NCI-H2081 treated with DMSO at 0.1 percent for 48 hours (cell line): Measurements from ENCODE around the gene STX7.
A peak's percentile ranks its signal among the peaks of the same experiment; 100 is the strongest.
"Not testable (repeated sequence)": the region's sequence is repeated elsewhere in the genome, so short reads cannot be mapped to it uniquely, and the experiment has no call there.

ENCODE experiments used
- DNase-seq: peaks from one replicate; lab custom pipeline; 2025; lab: John Stamatoyannopoulos, UW

STX7 gene, protein sequence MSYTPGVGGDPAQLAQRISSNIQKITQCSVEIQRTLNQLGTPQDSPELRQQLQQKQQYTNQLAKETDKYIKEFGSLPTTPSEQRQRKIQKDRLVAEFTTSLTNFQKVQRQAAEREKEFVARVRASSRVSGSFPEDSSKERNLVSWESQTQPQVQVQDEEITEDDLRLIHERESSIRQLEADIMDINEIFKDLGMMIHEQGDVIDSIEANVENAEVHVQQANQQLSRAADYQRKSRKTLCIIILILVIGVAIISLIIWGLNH

DNA sequence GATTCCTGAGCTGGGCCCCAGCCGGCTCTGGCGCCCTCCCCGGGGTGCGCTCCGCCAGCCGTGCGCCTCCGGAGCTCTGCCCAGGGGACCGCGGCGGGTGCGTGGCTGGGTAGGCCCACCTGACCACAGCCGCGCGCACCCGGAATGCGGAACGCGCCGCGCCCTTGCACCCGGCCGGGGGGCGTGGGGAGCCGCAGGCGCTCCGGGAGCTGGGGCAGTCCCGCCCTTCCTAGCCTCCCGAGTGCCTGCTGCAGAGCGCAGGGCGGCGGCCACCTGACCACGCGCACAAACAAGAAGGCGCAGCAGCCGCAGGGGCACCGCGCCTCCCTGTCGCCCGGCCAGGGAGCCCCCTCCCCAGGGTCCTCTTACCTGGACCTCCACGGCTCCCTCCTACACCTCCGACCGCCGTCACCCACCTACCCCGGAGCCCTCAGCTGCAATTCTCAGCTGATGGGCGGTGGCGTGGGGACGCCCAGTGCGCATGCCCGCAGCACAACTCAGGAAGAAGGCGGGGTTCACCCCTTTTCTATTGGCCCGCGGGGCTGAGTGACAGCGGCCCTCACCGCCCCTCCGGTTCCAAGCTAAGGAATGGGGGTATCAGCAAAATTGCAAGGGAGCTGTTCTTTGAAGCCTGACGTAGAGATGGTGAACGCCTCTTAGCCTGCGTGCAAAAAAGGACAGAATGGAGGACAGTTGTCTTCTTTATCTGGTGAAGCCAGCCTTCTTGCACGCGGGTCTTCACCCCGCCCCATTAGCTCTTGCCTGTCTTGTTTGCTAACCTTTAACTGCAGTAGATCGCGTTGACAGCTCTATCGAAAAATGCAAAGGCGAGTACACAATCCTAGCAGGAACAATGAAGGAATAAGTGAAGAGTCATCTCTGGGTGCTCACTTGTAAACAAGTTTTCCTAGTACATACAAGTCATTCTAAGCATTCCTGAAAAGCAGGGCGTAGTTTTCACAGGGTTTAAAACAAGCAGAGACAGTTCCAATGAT is at the start of gene STX7:
Gene STX7, minus strand, starts transcription at position 479 of the 995 bp plus-strand sequence. CDS start 9,586 bp downstream, outside the sequence.
- peak; percentile 1 for DNase-seq

DNA sequence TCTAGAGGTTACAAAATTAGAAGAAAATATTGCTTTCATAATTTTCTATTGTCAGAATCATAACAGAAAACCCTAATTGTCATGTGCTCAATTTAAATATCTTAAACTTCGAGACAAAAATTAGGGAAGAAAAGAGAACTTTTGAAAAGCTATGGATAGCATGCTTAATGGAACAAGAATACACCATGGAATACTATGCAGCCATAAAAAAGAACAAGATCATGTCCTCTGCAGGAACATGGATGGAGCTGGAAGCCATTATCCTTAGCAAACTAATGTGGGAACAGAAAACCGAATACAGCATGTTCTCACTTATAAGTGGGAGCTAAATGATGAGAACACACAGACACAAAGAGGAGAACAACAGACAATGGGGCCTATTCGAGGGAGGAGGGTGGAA is 47.2 kb upstream of the STX7 start:
- DNase-seq, result not testable (repeated sequence)

DNA sequence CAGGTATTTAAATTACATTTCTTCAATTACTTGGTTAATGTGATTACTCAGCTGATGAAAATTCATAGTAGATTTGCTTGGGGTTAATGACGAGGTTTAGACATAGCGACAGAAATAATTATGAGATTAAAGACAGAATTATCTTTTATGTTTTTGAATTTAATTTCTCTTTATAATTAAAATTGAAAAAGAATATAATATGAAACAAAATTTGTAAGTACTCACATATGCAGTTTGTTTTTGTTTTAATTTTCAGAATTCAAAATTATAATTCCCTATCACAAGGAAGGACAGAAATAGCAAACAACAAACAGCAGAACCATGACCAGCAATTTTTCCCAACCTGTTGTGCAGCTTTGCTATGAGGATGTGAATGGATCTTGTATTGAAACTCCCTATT is 39.5 kb upstream of the STX7 start, which contains the start of gene TAAR8:
Gene TAAR8, plus strand, starts transcription at position 301 of the 400 bp plus-strand sequence. Its CDS starts 21 bp downstream, at position 322.
- no peak for DNase-seq

DNA sequence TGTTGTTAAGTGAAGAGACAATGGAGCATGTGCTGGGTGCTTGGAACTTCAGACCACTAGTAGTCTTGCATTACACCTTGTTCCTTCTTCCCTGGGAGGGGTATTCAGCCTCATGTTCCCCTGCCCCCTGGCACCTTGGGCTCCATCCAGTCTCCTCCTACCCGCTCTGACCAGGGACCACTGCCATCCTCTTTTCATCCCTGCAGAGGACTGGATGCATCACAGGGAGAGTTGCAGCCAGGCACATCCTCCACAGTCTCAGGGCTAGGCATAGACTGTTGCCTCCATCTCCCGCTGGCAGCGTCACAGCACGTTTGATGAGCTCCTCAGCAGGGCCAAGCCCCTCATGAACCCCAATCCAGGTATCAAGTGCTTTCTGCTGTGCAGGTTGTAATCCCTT is 38.3 kb upstream of the STX7 start:
- no peak for DNase-seq

DNA sequence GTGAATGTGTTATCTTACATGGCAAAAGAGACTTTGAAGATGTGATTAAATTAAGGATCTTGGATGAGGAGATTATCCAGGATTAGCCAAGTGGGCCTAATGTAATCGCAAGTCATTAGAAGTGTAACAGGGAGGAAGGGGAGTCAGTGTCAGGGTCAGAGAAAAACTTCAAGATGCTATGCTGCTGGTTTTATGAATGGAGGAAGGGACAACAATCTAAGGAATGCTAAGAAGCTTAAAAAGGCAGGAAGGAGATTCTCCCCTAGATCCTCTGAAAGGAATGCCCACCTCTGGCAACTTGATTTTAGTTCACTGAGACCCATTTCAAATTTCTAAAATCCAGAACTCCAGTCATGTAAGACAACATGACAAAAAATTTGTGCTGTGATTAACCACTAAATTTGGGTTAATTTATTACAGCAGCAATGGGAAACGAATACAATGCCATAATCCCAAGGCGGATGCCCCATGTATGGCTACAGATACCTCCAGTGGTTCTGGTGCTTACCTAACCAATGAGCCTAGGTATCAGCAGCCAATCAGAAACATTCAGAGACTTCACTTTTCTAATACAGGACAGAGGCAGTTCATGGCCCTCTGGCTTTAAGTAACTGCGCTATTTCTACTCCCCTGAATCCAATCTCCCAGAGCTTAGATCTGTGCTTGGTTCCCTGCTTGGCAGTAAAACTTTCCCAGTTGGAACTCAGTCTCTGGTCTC is 36.0 kb upstream of the STX7 start:
- DNase-seq, result no peak

DNA sequence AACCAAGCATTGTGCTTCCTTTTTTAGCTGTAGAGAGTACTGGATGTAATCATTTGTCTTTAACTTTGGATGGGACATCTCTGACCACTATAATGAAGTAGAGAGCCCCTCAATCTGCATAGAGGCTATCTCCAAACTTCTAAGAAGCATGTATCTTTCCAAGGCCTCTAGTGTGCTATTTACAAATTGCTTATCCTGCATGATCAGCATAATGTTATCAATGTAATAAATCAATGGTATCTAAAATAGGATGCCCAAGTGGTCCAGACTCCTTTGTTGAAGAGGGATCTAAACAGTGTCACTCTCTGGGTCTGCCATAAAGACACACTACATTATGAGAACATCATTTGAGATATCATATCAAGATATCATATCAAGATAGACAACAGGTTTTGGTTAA is 31.9 kb upstream of the STX7 start:
- no peak for DNase-seq

DNA sequence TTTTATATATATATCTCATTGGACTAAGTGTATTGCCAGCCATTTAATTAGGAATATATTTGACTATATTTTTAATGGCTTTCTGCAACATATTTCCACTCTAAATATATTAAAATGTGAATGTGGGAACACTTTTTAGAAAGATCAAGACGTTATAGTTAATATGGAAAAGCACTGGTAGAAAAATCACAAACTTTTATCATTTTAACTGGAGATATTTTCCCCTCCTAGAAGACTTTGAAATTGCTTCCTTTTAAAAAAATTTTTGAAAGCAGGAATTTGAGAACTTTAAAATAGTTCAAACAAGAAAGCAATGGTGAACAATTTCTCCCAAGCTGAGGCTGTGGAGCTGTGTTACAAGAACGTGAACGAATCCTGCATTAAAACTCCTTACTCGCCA is 25.1 kb upstream of the STX7 start, which contains the start of gene TAAR9:
Gene TAAR9, plus strand, starts transcription at position 301 of the 400 bp plus-strand sequence. Its CDS starts 13 bp downstream, at position 314.
- DNase-seq, result no peak

DNA sequence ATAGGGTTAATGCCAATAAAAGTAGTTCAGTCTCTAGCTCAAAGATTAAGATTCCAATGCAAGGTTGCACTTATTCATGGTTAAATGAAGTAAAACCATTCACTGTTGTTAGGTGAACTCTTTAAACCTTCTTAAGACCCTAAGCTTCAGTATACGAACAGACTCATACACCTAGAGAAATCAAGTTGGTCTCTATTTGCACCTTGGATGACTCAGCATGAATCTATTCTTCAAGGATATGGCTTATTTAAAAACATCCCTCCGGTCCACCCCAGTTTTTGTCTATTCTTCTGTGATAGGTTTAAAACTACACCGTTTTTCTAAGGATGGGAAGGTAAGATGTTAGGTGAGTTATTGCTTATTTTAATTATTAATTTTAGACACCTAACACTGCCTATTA is 24.2 kb upstream of the STX7 start:
- no peak for DNase-seq

DNA sequence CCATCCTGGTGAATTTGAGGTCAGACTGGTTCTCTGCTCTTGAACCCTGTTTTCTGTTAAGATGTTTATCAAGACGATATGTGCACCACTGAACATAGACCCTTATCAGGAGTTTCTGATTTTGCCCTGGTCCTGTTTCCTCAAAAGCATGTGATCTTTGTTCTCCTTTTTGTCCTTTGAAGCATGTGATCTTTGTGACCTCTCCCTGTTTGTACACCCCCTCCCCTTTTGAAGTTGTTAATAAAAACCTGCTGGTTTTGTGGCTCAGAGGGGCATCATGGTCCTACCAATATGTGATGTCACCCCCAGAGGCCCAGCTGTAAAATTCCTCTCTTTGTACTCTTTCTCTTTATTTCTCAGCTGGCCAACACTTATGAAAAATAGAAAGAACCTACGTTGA is 21.6 kb upstream of the STX7 start:
- DNase-seq, result not testable (repeated sequence)

DNA sequence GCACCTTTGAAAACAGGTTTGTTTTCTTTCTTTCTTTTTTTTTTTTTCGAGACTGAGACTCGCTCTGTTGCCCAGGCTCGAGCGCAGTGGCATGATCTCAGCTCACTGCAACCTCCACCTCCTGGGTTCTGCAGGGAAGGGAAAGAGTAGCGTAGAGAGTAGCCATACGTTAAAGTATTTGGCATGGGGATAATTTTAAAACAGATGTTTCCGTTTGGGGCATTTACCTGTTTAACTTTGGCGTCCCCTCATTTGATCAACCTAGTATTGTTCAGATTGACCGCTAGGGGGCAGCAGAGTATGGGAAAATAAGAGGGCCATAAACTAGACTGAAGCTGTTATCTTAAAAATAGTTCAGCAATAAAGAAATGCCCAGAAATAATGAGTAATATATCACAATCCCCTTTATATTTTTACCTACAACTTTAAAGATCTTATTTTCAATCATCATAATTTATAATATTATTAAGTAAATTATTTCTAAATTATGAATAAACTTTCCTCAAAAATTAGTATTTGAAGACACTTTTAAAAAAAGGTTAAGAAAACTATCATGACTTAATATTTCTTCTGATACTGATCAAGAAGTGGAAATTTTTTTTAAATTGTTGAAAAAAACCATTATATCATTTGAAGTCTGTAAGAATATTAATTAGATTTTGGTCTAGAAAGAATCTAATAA is 17.5 kb upstream of the STX7 start:
- no peak for DNase-seq

DNA sequence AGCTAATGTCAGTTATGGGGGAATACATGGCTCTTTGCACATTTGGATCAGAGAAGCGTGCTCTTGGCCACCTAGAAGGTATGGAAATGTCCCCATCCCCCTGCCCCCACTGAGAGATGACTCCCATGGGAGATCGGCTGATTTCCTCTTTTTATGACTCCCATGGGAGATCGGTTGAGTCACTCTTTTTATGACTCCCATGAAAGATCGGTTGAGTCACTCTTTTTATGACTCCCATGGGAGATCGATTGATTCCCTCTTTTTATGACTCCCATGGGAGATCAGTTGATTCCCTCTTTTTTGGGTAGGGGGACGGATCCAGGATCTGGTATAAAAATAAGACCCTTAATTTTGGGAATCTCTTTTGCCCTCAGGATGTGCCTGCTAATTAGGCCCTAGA is 14.9 kb upstream of the STX7 start:
- DNase-seq, result no peak

DNA sequence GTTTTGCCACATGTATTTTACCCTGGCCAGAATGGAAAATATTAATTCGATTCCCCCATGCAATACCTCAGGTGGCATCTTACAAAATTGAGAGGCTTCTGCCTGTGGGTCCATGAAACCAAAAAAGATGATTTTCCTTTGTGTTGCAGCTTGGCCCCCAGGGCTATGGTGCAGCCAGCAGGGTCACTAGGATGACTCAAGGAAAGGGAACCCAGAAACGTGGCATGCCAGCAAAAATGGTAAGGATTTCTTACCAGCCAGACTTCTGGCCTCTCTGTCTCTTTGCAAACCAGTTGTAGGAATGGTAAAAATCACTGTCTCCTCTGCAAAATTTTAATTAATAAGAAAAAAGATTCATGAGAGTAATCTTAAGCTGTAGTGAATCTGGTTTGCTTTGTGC is 13.5 kb upstream of the STX7 start:
- DNase-seq, result no peak

DNA sequence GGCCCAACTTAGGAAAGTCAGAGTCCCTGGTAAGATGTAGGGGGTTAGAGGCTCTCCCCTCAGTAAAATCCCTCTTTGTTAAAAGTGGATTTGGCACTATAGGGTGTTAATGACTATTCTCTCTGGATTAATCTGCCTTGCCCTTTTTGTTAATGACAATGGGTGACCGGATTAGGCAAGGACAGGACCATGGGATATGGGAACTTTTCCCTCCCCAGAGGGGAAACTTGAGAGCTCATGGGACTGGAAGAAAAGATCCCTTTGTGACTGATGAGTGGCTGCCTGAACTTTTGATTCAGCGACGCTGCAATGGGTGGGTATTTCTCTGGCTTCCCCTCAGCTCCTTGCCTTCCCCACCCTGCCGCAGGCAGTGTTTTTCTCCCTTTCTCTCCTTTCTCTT is 12.9 kb upstream of the STX7 start:
- DNase-seq, result no peak

DNA sequence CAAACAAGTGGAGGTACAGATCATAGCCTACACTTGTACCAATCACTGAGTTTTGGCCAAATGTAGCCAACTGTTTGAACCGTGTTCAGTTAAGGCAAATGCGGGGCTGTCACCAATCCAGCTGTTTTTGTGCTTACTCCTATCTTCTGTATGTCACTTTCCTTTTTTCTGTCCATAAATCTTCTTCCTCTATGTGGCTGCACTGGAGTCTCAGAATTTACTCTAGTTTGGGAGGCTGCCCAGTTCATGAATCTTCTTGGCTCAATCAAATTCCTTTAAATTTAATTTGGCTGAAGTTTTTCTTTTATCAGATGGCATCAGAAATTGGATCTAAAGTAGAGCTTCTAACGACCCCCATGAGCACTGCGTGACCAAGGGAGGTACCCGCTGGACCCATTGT is 11.7 kb upstream of the STX7 start:
- DNase-seq, result no peak

DNA sequence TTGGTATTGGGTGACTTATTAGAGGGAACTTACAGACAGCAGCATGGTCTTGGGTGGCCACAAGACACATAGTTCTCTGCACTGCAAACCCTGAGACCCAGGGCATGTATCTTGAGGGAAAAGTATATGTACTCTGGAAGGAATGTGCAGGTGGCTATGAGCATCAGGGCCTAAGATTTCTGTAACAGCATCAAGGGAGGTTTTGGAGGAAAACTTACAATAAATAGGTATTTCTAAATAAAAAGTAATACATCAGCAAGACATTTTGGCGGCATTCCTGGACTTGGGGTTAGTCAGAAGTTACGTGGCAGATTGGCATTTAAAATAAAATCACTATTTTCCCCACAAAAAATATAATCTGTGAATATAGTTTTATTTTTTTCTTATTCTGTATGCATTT is 8.0 kb upstream of the STX7 start:
- no peak for DNase-seq

DNA sequence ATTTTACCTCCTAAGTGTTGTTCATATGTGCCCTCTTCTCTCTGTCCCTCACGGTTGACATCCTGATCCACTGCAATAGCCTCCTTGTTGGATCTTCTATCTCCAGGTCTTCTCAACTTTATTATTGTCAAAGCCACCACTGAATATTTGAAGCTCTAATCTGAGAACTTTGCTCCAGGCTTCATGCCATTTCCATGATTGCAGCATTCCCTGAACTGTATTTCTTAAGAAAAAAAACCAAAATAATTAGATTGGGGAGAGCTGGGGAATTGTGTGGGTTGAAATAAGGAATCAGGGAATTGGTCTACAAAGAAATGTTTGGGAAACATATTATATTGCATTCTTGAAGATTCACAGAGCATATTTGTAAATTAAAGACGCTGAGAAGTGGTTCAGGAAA is 2.5 kb upstream of the STX7 start:
- no peak for DNase-seq

DNA sequence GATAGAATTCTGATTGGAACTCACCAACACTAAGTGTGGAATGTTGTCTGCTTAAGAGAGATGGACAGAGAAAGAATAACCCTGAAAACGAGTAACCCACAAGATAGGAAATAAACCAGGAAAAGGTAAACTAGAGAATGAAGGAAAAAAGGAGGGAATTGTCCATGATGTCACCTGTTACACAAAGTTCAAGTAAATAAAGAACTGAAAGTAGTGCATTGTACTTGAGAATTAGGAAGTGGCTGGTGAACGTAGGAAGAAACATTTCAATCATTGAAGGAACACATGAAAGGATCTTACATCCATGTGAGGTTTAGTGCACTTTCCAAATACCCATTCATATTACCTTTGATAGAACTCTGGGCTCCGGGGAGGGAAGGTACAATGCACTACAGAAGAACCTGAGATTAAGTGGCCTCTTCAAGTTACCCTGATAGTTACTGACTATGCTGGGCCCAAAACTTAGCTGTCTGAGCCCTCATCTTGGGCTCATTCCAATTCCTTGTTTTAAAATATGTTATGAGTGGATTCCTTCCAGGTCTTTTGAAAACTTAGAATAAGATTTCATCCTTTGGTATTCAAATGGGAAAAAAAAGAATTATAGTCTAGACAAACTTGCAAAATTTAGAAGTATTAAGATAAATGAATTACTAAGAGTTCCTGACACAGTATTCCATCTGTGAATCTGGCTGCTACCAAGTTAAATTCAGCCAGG is 1.1 kb upstream of the STX7 start:
- no peak for DNase-seq

DNA sequence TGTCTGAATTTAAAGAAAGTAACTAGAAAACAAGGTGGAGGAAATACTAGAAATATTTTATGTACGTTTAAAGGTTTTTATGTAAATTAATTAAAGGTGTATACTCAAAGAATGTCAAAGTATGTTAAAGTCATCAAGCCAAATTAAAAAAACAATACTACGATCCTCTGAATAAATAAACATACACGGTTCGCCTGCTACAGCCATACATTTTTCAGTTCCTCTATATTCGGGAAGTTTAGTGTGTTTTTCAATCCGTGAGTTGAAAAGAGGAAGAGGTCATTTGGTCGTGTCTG is 626 bp downstream of the STX7 start:
- DNase-seq, result no peak

DNA sequence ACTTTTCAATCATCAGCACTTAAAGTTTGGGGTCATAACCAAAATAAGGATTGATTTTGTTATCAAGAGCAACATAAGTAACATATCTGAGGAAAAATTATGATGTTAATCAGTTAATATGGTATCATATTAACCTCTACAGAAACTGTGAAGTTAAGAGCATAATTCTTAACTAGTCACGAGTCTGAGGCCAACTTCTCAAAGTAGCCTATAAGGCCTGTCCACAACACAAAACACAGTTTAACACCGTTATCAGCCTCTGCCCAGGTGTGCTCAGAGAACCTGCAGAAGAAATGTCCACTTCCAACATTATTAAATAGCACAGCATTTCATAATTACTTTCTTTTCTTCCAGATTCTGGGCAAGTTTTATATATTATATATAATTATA is 1.1 kb downstream of the STX7 start:
- DNase-seq, result no peak

DNA sequence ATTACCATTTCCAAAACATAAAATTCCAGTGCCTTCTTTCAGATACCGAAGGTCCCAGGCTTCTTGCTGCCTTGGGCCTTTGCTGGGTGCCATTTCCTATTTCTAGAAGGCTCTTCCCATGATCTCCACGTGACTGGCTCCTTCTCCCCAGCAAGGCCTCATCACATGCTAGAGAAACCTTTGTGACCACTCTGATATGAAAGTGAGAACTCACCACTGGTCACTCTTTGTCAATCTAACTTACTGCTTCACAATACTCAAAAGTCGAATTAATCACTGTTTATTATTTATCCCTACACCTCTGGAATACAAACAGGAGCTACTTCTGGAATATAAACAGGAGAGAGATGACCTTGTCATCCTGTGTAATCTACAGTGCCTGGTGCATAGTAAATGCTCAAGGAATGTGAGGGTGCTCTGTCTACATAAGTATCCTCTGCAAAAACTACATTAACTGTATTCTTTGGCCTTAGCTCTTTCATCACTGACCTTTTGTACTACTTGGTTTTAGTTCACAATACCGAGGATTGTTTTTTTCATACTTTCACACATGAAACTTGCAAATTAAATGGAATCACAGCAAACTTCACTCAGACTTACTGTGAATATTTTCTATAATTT is 1.6 kb downstream of the STX7 start:
- DNase-seq, result no peak
